H9 (cell line): Measurements from ENCODE around the gene B4GALT1. TPM values are rescaled to one million over a fixed set of nuclear protein-coding genes. Genes with fewer than 3 reads are reported as not detected.

ENCODE experiments used
- DNase-seq: peaks from one replicate; pipeline ENCODE4 v3.0.0-alpha.2; 2017
- H2AFZ ChIP-seq: one replicate; pipeline ENCODE4 v1.6.1; 2013; ENCODE audit warnings: mild to moderate bottlenecking, low read length, control low read depth, moderate library complexity
- H2AK5ac ChIP-seq: 2 replicates; pipeline ENCODE4 v1.6.1; 2013; ENCODE audit warnings: low read length, control low read depth, mixed read lengths; ENCODE audit not compliant: insufficient read length
- H2BK120ac ChIP-seq: one replicate; pipeline ENCODE4 v1.6.1; 2013; ENCODE audit warnings: low read depth, mild to moderate bottlenecking, low read length, control low read depth, inconsistent platforms; ENCODE audit not compliant: poor library complexity, severe bottlenecking
- H2BK12ac ChIP-seq: 2 replicates; pipeline ENCODE4 v1.6.1; 2013; ENCODE audit warnings: low read length, control low read depth, mixed read lengths, low read depth; ENCODE audit not compliant: insufficient read length
- H2BK15ac ChIP-seq: 2 replicates; pipeline ENCODE4 v1.6.1; 2013; ENCODE audit warnings: low read depth, low read length, control low read depth
- H2BK20ac ChIP-seq: one replicate; pipeline ENCODE4 v1.6.1; 2013; ENCODE audit warnings: low read depth, mild to moderate bottlenecking, low read length, control low read depth, inconsistent platforms; ENCODE audit not compliant: poor library complexity, severe bottlenecking
- H2BK5ac ChIP-seq: 2 replicates; pipeline ENCODE4 v1.6.1; 2013; ENCODE audit warnings: low read length, control low read depth, mixed read lengths; ENCODE audit not compliant: insufficient read length
- H3K14ac ChIP-seq: 2 replicates; pipeline ENCODE4 v1.6.1; 2013; ENCODE audit warnings: low read length, control low read depth; ENCODE audit not compliant: insufficient read depth
- H3K18ac ChIP-seq: 2 replicates; pipeline ENCODE4 v1.6.1; 2013; ENCODE audit warnings: low read depth, mild to moderate bottlenecking, mixed read lengths, low read length, control low read depth; ENCODE audit not compliant: insufficient read length
- H3K23ac ChIP-seq: 2 replicates; pipeline ENCODE4 v1.6.1; 2013; ENCODE audit warnings: low read length, control low read depth, mixed read lengths, low read depth; ENCODE audit not compliant: insufficient read length
- H3K23me2 ChIP-seq: 2 replicates; pipeline ENCODE4 v1.6.1; 2013; ENCODE audit warnings: low read depth, mild to moderate bottlenecking, mixed read lengths, low read length, control low read depth; ENCODE audit not compliant: insufficient read length, poor library complexity, severe bottlenecking
- H3K27ac ChIP-seq: 2 replicates; pipeline ENCODE4 v1.5.1; 2013; ENCODE audit warnings: low read length, control low read depth, mixed read lengths, low read depth; ENCODE audit not compliant: insufficient read length
- H3K27me3 ChIP-seq: 2 replicates; pipeline ENCODE4 v1.6.1; 2013; ENCODE audit warnings: low read length, control low read depth, inconsistent platforms; ENCODE audit not compliant: insufficient read depth
- H3K4ac ChIP-seq: 2 replicates; pipeline ENCODE4 v1.6.1; 2013; ENCODE audit warnings: low read depth, mild to moderate bottlenecking, control low read depth, inconsistent platforms, low read length, moderate library complexity
- H3K4me1 ChIP-seq: 2 replicates; pipeline ENCODE4 v1.6.1; 2013; ENCODE audit warnings: low read length, control low read depth, inconsistent platforms; ENCODE audit not compliant: insufficient read depth
- H3K4me2 ChIP-seq: 2 replicates; pipeline ENCODE4 v1.6.1; 2013; ENCODE audit warnings: low read length, control low read depth, mixed read lengths; ENCODE audit not compliant: insufficient read length, insufficient read depth
- H3K56ac ChIP-seq: 2 replicates; pipeline ENCODE4 v1.6.1; 2013; ENCODE audit warnings: low read depth, mild to moderate bottlenecking, mixed read lengths, low read length, control low read depth; ENCODE audit not compliant: insufficient read length
- H3K79me1 ChIP-seq: 2 replicates; pipeline ENCODE4 v1.6.1; 2013; ENCODE audit warnings: low read depth, mild to moderate bottlenecking, moderate library complexity, low read length, control low read depth, inconsistent platforms; ENCODE audit not compliant: insufficient read depth, poor library complexity, severe bottlenecking
- H3K79me2 ChIP-seq: 2 replicates; pipeline ENCODE4 v1.6.1; 2013; ENCODE audit warnings: low read length, control low read depth, inconsistent platforms; ENCODE audit not compliant: insufficient read depth
- H3K9ac ChIP-seq: 2 replicates; pipeline ENCODE4 v1.6.1; 2013; ENCODE audit warnings: low read length, control low read depth, mixed read lengths; ENCODE audit not compliant: insufficient read length; ENCODE audit errors: extremely low read depth
- H3K9me3 ChIP-seq: one replicate; pipeline ENCODE4 v1.6.1; 2013; ENCODE audit warnings: low read depth, low read length, inconsistent platforms; ENCODE audit not compliant: control insufficient read depth
- H3T11ph ChIP-seq: one replicate; pipeline ENCODE4 v1.6.1; 2013; ENCODE audit warnings: mild to moderate bottlenecking, low read length, control low read depth, inconsistent platforms
- H4K20me1 ChIP-seq: one replicate; pipeline ENCODE4 v1.6.1; 2013; ENCODE audit not compliant: control insufficient read depth, insufficient read length, insufficient read depth
- H4K5ac ChIP-seq: 2 replicates; pipeline ENCODE4 v1.6.1; 2013; ENCODE audit warnings: low read depth, mild to moderate bottlenecking, mixed read lengths, low read length, control low read depth; ENCODE audit not compliant: insufficient read length
- H4K8ac ChIP-seq: replicated peaks from 2 replicates; pipeline ENCODE4 v1.6.1; 2013; ENCODE audit warnings: low read length, control low read depth, mixed read lengths, low read depth; ENCODE audit not compliant: insufficient read length
- H4K91ac ChIP-seq: 2 replicates; pipeline ENCODE4 v1.6.1; 2013; ENCODE audit warnings: low read depth, mild to moderate bottlenecking, moderate library complexity, mixed read lengths, low read length, control low read depth; ENCODE audit not compliant: insufficient read length
- H3K27ac Mint-ChIP-seq, 3 experiments: 2 replicates in 2 of 3; 3 replicates in 1 of 3; pipeline ENCODE4 v1.8.0; 2020 to 2021; ENCODE audit warnings: mixed read lengths in 3 of 3, mild to moderate bottlenecking in 1 of 3, moderate library complexity in 1 of 3
- H3K27me3 Mint-ChIP-seq: 2 replicates; pipeline ENCODE4 v1.8.0; 2021; ENCODE audit warnings: low read depth, mild to moderate bottlenecking, moderate library complexity, mixed read lengths
- H3K36me3 Mint-ChIP-seq, 3 experiments: 2 replicates in 2 of 3; 3 replicates in 1 of 3; pipeline ENCODE4 v1.8.0; 2020 to 2021; ENCODE audit warnings: low read depth in 3 of 3, mixed read lengths in 3 of 3; ENCODE audit not compliant: insufficient read depth in 1 of 3
- H3K4me1 Mint-ChIP-seq, 2 experiments: 2 replicates each; pipeline ENCODE4 v1.8.0; 2020; ENCODE audit warnings: mixed read lengths in 2 of 2
- H3K4me3 Mint-ChIP-seq, 2 experiments: 2 replicates in 1 of 2; 3 replicates in 1 of 2; pipeline ENCODE4 v1.8.0; 2020 to 2021; ENCODE audit warnings: mild to moderate bottlenecking in 2 of 2, mixed read lengths in 2 of 2, moderate library complexity in 1 of 2
- H3K9me3 Mint-ChIP-seq, 2 experiments: 2 replicates in 1 of 2; 3 replicates in 1 of 2; pipeline ENCODE4 v1.8.0; 2020; ENCODE audit warnings: mild to moderate bottlenecking in 2 of 2, mixed read lengths in 2 of 2, moderate library complexity in 1 of 2
- WGBS: extraction: QIAGEN DNeasy Blood & Tissue Kit; methylation state at CpG from one replicate; pipeline ENCODE4 v1.1.7; 2013; ENCODE audit warnings: missing lambda C conversion rate, low lambda C conversion rate, mixed read lengths; ENCODE audit not compliant: insufficient read length; ENCODE audit errors: extremely low coverage; 5-methylcytosine and 5-hydroxymethylcytosine counted together
- total RNA-seq: library from RNA; stranded (reverse); gene quantifications from 2 replicates; pipeline ENCODE4 v1.2.1, GENCODE V29; 2021
- TF ChIP-seq, protein P1 (sequence below): fragments of 200-600 bp; sonication (generic); conservative IDR thresholded peaks from 3 replicates; pipeline ENCODE4 v1.8.0; 2021; ENCODE audit warnings: antibody characterized with exemption, mild to moderate bottlenecking

B4GALT1 gene
- total RNA-seq, 1 experiment from 2014 or later, result 15.3 TPM

DNA sequence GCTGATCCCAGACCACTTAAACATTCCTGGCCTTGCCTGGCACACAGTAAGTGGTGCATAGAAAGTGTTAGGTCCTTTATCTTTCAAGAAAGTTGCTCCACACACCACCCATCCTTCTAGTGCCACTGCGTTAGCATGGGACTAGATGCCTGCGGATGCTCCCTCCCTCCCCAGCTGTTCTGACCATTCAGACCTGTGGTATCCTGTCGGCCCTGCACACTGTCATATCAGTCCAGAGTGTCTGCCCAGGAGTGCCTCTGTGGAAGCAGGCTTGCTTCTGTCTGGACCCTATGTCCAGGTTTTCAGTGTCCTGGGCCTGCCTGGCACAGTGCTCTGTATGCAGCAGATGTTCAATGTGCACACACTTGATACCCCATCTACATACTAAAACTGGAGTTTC, 52.4 kb downstream of the B4GALT1 start:
- no peak overlapping the region for H3K27ac ChIP-seq
- H3K4ac ChIP-seq, result no peak overlapping the region
- no peaks in the 10 kb centered on the region for H3K4me1 ChIP-seq
- no peak overlapping the region for H3K9ac ChIP-seq
- Mint-ChIP-seq H3K9me3 (no peaks in the 10 kb centered on the region), H3K27me3 (no peaks in the 10 kb centered on the region), H3K4me1 (peaks cover 11 to 19% of the 10 kb centered on the region in 2 experiments), H3K27ac (no peak overlapping the region), H3K4me3 (no peak overlapping the region), H3K36me3 (no peaks in the 10 kb centered on the region; a peak in 2 of 7 replicates)
- H3K56ac ChIP-seq, result no peak overlapping the region
- no peak overlapping the region for H4K8ac ChIP-seq
- TF ChIP-seq, protein P1, sequence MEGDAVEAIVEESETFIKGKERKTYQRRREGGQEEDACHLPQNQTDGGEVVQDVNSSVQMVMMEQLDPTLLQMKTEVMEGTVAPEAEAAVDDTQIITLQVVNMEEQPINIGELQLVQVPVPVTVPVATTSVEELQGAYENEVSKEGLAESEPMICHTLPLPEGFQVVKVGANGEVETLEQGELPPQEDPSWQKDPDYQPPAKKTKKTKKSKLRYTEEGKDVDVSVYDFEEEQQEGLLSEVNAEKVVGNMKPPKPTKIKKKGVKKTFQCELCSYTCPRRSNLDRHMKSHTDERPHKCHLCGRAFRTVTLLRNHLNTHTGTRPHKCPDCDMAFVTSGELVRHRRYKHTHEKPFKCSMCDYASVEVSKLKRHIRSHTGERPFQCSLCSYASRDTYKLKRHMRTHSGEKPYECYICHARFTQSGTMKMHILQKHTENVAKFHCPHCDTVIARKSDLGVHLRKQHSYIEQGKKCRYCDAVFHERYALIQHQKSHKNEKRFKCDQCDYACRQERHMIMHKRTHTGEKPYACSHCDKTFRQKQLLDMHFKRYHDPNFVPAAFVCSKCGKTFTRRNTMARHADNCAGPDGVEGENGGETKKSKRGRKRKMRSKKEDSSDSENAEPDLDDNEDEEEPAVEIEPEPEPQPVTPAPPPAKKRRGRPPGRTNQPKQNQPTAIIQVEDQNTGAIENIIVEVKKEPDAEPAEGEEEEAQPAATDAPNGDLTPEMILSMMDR, result no peak
- no peak overlapping the region for H2BK12ac ChIP-seq
- H4K5ac ChIP-seq, result no peak overlapping the region
- no peak overlapping the region for H2BK15ac ChIP-seq
- H3K14ac ChIP-seq, result no peak overlapping the region; the same call in 1 of the 2 replicates
- H3K9me3 ChIP-seq, result no peaks in the 10 kb centered on the region
- H3T11ph ChIP-seq, result no peak overlapping the region
- no peak overlapping the region for H3K23ac ChIP-seq
- WGBS, result no CpG with 5 or more reads among the region's 3 CpGs
- no peaks in the 10 kb centered on the region for H3K27me3 ChIP-seq
- H4K20me1 ChIP-seq, result no peaks in the 10 kb centered on the region
- no peak overlapping the region for H3K4me2 ChIP-seq
- H3K79me1 ChIP-seq, result no peaks in the 10 kb centered on the region
- H2AFZ ChIP-seq, result no peak overlapping the region
- DNase-seq, result no peak
- H3K18ac ChIP-seq, result no peak overlapping the region
- H3K23me2 ChIP-seq, result no peaks in the 10 kb centered on the region
- H2BK20ac ChIP-seq, result no peak overlapping the region
- H3K79me2 ChIP-seq, result no peaks in the 10 kb centered on the region
- H4K91ac ChIP-seq, result no peak overlapping the region
- no peak overlapping the region for H2AK5ac ChIP-seq
- no peak overlapping the region for H2BK5ac ChIP-seq
- H2BK120ac ChIP-seq, result no peak overlapping the region
